Ovary (tissue), 3 donors: Measurements from ENCODE around the gene PRDM15.

Experiments
- EP300 ChIP-seq: sonication (generic); formaldehyde crosslinking; IDR thresholded peaks from one replicate; pipeline ENCODE4 v1.6.1; 2017; ENCODE audit warnings: antibody characterized with exemption
- POLR2A ChIP-seq: fragments of 450-650 bp; IDR thresholded peaks from one replicate; pipeline ENCODE4 v1.6.1; 2017; ENCODE audit warnings: antibody characterized with exemption, mild to moderate bottlenecking, moderate library complexity
- TF ChIP-seq, protein P1 (sequence below), 3 donors: fragments of 450-650 bp in 2 of 3; fragments of 200-600 bp in 1 of 3; IDR thresholded peaks; one replicate each; pipeline versions ENCODE4 v1.5.1 to v1.8.0; 2016 to 2022; ENCODE audit warnings: antibody characterized with exemption in 3 of 3, mild to moderate bottlenecking in 1 of 3
- donor health status: DM: no; HTN: no; CAD: no.

DNA sequence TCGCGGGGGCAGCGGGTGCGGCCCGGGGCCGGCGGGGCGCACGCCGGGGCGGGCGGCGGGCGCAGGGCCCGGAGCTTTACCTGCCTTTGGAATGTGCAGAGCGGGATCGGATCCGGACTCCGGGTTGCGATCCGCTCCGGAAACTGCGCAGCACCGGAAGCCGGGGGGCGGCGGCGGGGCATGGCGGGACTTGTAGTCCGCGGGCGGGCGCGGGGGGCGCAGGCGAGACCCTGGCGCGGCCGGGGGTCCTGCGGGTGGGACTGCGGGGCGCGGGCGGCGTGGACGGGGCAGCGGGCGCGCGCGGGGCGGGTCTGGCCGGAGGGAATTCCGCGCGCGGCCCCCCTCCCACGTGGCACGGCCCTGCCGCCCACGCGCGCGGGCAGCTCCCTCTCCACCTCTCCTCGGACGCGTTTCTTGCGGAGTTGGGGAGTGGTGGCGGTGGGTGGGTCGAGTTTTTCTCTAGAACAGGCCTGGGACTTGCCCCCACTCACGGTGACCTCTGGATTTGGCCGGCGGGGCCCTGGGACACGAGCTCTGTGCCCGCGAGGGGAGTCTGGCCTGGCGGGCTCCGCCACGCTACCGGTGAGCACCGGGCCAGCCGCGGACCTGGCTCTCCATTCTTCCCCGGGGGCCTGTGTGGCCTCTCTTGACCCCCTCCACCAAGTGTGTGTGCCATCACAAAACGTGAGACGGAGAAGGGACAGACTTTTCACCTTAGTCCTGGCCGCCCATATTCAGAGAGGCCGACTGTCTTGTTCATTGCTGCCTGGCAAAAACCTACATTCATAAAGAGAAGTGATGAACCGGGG is at the start of gene PRDM15:
- TF ChIP-seq, protein P1, sequence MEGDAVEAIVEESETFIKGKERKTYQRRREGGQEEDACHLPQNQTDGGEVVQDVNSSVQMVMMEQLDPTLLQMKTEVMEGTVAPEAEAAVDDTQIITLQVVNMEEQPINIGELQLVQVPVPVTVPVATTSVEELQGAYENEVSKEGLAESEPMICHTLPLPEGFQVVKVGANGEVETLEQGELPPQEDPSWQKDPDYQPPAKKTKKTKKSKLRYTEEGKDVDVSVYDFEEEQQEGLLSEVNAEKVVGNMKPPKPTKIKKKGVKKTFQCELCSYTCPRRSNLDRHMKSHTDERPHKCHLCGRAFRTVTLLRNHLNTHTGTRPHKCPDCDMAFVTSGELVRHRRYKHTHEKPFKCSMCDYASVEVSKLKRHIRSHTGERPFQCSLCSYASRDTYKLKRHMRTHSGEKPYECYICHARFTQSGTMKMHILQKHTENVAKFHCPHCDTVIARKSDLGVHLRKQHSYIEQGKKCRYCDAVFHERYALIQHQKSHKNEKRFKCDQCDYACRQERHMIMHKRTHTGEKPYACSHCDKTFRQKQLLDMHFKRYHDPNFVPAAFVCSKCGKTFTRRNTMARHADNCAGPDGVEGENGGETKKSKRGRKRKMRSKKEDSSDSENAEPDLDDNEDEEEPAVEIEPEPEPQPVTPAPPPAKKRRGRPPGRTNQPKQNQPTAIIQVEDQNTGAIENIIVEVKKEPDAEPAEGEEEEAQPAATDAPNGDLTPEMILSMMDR (IDR thresholded peaks at IDR 0.05): no peak
- TF ChIP-seq EP300 (no peak), POLR2A (peak; percentile 26)
